ENCODE results near the gene CPA1.

CPA1 gene

DNA sequence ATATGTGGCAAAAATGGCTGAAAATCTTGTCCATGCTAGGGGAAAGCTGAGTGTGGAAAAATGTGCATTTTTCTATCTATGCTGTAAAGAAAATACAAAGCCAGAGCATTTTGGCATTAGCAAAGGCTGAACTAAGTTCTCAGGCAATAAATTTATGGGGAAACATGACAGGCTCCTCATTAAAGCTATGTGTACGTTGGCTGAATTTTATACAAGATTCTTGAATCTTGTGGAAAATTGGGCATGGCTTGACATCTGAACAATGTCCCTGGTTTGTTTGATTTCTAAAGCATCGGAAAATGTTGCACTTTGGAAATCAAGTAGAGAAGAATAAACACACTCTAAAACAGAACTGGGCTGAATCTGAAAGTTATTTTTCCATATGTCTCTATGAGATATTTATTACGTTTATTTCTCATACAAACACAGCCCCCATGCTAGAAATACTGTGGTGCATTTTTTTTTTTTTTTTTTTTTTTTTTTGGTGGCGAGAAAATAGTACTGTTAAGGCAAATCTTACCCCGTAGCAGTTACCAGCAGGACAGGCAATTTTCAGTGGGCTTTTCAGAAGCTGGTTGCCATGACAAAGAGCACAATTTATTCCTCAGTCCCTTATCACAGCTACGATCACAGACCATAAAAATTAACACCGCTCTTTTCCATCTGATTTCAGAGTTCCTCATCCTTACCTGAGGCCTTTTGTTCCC, 16.9 kb downstream of the CPA1 start:
- DNase-seq: no peak

- DNase-seq: no peak
Measured at GRCh38 chr7:130397758-130398073, 17.4 kb downstream of the CPA1 start.

- DNase-seq: no peak
Measured at GRCh38 chr7:130398526-130399090, 18.3 kb downstream of the CPA1 start.

- DNase-seq: no peak
Measured at GRCh38 chr7:130400120-130400572, 19.9 kb downstream of the CPA1 start.

GRCh38 chr7:130401101-130401500, 20.8 kb downstream of the CPA1 start:
- DNase-seq: no peak

- DNase-seq: no peak
Measured at GRCh38 chr7:130401578-130401977, 21.3 kb downstream of the CPA1 start.

GRCh38 chr7:130405003-130405402, 24.7 kb downstream of the CPA1 start:
- DNase-seq: no peak

DNA sequence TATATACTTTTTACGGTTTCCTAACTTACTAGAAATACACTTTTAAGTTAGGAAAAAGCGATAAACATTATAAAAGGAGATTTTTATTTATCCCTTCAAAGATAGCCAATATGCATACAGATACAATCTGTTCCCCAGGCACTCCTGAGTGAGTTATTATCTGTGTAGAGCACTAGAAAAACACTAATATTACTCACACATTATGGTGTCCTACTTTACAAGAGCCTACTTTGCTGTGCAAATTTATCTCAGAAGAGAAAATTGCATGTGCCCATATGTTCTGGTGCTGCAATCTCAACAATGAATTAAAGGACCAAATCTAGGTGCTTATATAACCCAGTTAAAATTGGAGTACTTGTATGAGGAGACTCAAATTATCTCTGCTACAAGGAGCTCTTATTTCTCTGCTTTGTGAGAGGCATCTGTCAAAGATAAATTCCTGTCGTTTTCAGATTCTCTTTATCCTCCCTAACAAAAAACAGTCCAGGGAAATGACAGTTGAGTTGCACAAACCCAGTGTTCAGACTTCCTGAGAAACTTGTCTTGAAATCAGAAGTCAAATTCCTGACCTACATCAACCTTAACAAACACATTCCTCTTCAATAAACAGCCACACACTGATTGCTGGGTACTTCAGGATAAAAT, 28.9 kb downstream of the CPA1 start:
- no peak for DNase-seq

DNA sequence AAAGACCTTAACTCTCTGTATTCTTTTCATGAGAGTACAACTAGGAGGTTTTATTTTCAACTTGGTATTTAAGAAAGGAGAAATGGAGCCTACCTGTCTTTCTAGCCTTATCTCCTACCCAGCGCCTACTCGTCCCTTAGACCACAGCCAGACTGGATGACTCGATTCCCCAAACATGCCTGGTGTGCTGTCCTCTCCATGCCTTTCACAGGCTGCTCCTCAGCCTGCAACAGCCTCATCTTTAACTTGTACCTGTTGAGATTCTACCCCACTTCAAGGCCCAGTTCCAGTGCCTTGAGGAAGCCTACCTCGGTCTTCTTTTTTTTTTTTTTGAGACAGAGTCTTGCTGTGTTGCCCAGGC, 29.4 kb downstream of the CPA1 start:
- DNase-seq: no peak

DNA sequence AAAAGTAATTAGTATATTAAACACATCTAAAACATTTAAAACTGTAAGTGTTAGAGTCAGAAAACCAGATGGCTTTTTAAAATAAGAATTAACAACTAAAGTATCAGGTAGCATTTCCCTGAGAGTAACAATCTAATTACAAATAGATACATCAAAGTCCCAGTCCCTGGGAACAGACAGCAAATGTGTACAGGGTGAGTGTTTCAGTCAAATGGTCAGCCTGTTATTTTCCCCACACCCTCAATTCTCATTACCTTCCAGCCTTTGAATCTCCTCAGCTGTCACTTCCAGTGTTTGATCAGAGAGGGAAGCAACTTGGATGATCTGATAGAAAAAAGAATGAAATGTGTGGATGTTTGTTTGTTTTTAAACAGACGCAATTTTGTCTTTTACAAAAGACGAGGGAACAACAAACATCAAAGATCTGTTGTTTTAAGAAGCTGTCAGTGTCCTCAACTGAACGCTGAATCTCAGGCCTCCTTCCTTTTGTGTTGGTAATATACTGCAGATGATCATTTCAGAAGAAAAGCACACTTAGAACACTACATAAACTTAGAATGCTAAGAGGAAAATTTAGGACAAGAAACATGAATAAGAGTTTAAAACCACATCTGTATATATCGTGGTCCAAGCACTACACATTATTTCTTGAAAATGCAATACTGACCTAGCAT, 30.7 kb downstream of the CPA1 start:
- no peak for DNase-seq

- no peak for DNase-seq
Measured at GRCh38 chr7:130413201-130413600, 32.9 kb downstream of the CPA1 start.

- DNase-seq: no peak
Measured at GRCh38 chr7:130415006-130415405, 34.7 kb downstream of the CPA1 start.

- no peak for DNase-seq
Measured at GRCh38 chr7:130417213-130417612, 36.9 kb downstream of the CPA1 start.

GRCh38 chr7:130418306-130418705, 38.0 kb downstream of the CPA1 start:
- no peak for DNase-seq

DNA sequence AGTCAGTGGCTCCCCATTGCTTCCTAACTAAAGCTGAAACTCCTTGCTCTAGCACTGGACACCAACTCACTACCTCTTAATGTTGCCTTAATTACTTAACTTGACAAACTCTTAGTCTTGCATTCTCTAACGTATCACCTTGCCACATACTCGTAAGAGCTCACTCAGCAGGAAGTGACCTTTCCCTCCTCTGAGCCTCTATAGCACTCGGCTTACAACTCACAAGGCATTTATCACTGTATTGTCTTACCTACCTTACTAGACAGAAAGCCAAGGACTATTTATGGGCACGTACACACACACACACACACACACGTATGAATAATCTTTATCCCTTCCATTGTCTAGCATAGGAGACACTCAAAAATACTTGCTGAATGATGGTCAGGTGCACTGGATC, 39.4 kb downstream of the CPA1 start:
- DNase-seq: no peak

DNA sequence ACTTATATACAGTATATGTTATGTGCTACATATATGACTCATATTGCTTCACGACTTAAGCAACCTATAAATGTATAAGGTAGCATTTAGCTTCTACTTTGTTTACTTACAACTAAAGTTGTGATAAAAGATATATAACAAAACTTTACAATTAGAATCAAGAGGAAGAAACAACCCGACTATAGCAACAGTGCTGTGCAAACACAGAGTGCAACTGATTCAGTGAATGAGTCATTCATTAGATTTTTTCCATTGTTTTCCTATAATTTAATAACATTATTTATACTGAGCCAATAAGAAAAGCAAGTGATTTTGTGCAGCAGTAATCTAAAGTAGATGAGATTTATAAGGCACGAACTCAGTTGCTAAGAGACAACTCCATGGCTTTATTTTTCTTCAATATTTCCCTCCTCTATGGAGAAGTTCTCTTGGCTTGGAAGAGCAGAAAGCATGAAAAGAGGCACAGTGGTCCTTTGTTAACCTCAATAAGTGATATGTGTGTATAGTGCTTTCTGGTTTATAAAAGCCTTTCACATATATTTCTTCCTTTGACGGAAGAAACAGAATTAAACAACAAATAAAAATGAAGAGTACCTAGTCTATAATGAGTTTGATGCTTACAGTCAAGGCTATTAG, 40.8 kb downstream of the CPA1 start:
- DNase-seq: no peak

DNA sequence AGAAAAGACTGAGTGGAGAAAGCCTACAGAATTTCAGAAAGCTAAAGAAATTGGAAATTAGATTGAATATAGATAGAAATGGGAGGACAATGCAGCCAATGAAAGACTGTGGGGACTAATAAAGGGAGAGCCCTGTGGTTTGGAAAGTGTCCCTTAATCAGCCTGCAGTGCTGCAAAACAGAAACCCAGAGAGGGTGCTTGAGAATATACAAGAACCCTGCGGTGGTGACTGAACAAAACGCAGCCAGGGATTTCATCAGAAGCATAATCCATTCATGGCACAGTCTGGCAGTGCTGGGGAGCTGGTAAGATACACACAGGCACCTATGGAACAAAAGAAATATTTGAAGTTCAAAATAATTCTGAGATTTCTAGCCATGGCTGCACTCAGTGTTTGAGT, 41.4 kb downstream of the CPA1 start:
- no peak for DNase-seq

- no peak for DNase-seq
Measured at GRCh38 chr7:130423501-130424037, 43.3 kb downstream of the CPA1 start.

DNA sequence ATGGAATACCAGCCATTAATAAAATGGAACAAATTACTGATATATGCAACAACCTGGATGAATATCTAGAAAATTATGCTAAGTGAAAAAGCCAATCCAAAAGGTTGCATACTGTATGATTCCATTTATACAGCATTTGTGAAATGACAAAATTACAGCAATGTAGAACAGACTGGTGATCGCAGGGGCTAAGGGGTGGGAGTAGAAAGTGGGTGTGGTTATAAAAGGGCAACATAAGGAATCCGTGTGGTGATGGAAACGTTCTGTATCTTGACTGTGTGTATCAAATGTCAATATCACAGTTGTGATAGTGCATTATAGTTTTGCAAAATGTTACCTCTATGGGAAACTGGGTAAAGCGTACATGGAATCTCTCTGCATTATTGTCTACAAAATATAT, 45.5 kb downstream of the CPA1 start:
- no peak for DNase-seq

- no peak for DNase-seq
Measured at GRCh38 chr7:130426564-130426963, 46.3 kb downstream of the CPA1 start.

DNA sequence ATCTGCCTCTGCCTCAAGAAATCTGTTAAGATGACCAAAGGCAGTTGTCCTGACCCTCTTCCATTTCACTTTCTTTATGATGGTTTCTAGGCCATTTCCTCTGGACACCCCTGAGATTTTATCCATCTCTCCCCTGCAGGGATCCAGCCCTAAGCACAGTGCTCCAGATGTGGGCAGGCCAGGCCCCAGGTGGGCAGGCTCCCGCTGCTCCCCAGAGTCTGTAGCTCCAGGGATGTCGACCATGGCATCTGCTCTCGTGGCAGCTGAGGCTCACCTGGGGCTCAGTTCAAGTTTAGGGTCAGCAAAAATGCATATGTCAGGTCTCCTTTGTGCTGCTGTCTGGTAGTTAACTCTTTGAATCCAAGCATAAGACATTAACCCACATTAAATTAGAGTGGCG, 48.7 kb downstream of the CPA1 start:
- DNase-seq: no peak

DNA sequence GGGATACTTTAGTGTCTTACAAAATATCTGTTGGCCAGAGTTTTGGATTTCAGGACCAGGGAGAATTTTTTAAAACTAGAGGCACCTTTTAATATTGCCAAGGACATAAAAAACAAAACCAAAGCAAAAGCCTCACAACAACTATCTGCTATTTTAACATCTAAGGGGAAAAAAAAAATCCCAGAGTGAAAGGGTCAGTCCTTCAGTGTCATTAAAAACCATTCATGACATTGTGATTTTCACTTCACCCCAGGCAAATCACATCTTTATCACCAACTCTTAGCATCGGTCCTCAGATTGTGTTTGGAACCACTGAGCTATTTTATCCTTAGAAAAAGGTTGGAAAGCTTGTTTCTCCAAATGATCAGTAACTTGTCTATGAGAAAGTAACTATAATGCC, 49.8 kb downstream of the CPA1 start:
- DNase-seq: no peak

Measured in NCI-H446 treated with DMSO at 0.1 percent for 48 hours (cell line).